Measurements from ENCODE around the gene MATCAP1. TPM values are rescaled to one million over a fixed set of nuclear protein-coding genes. Genes with fewer than 3 reads are reported as not detected.

MATCAP1 gene
- total RNA-seq, 3 donors from 2014 or later = 24.8 to 35.1 (median 29.2) TPM

DNA sequence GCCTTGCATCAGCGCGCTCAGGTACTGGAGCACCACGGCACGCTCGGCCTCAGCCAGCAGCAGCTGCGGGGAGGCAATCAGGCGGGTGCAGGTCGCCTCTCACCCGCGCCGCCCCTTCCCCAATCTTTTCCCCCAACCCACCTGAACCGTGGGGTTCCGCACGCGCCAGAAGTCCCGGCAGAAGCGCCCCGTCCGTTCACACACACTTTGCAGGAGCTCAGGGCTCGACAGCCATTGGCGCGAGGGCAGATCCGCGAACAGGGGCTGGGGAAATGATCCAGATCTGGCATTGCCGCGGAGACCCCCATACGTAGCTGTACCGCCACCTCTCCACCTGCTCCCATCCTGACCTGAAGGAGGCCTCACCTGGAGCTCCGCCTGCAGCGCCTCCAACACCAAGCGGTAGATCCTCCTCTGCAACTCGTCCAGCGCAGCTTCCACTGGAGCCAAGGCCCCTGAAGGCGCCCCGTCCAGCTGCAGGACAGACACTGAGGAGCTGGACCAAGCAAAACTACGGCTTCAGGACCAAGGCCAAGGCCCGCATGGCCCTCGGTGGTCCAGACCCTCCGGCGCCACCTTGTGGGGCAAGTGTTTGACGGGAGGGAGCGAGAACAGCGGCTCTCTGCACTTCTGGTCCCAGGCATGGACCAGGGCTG, 1.4 kb upstream of the MATCAP1 start:
- DNase-seq (peak; percentile 91 to 97 (median 95)), ATAC-seq (peak; percentile 52)
- Histone ChIP-seq H3K36me3 (ENCODE audit: low read depth) (no peaks in the 10 kb centered on the region), H3K9me3 (no peaks in the 10 kb centered on the region), H3K4me3 (no peak overlapping the region), H3K4me1 (ENCODE audit: low read depth) (peaks cover 22% of the 10 kb centered on the region)
- TF ChIP-seq, protein P1, sequence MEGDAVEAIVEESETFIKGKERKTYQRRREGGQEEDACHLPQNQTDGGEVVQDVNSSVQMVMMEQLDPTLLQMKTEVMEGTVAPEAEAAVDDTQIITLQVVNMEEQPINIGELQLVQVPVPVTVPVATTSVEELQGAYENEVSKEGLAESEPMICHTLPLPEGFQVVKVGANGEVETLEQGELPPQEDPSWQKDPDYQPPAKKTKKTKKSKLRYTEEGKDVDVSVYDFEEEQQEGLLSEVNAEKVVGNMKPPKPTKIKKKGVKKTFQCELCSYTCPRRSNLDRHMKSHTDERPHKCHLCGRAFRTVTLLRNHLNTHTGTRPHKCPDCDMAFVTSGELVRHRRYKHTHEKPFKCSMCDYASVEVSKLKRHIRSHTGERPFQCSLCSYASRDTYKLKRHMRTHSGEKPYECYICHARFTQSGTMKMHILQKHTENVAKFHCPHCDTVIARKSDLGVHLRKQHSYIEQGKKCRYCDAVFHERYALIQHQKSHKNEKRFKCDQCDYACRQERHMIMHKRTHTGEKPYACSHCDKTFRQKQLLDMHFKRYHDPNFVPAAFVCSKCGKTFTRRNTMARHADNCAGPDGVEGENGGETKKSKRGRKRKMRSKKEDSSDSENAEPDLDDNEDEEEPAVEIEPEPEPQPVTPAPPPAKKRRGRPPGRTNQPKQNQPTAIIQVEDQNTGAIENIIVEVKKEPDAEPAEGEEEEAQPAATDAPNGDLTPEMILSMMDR (IDR thresholded peaks at IDR 0.05) = peak; percentile 61
- intact Hi-C loops (cut with DNase I, micrococcal nuclease) = loop anchor here in 1 of 2 donors (10.0 kb wide), 1 partner anchor 210 kb away; no protein-coding TSS in a partner anchor

DNA sequence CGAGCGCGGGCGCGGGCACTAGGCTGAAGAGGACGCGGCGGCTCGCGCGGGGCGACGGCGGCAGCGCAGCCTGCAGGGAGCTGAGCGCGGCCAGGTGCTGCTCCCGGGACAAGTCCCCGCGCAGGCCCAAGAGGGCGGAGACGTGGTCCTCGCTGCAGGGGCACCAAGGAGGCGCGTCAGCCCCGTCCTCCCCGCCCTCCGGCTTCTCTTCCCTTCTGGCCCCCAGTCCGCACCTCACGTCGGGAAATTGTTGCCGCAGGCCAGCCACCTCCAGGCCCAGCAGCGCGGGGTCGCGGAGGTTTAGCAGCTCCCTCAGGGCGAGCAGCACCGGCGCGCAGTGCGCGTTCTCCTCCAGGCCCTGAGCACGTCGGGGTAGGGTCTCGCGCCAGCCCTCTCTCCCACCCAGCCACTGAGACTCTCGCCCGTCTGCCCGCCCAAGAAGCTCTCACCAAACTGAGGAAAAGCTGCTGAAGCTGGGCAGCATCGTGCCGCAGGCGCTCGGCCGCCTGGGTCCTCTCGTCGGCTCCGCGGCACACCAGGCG, 761 bp upstream of the MATCAP1 start:
- no peaks in the 10 kb centered on the region for H3K9me3 ChIP-seq
- peak; percentile 27 for ATAC-seq
- intact Hi-C loops (cut with DNase I, micrococcal nuclease) = loop anchor here in 1 of 2 donors (10.0 kb wide), 1 partner anchor 210 kb away; no protein-coding TSS in a partner anchor
- H3K4me3 ChIP-seq = peak overlapping the region; percentile 43
- no peaks in the 10 kb centered on the region for H3K36me3 ChIP-seq (ENCODE audit: low read depth)
- TF ChIP-seq, protein P1 (IDR thresholded peaks at IDR 0.05) = no peak
- no peak for DNase-seq
- peaks cover 22% of the 10 kb centered on the region for H3K4me1 ChIP-seq (ENCODE audit: low read depth)

DNA sequence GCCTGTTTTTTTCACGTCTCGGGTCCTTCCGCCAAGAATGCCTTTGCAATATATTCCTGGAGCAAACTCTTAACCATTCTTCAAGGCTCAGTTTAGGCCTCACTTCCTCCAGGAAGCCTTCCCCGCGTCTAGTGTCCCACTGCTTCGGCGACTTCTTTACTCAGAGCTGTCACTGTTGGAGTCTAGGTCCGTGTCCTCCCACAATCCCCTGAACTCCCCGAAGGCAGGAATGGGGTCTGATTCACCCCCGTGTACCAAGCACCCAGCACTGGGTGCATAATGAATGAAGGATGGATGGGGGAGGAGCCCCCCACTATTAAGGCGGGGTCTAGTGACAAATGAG, 508 bp downstream of the MATCAP1 start:
- ATAC-seq = peak; percentile 0
- peak overlapping the region; percentile 43 for H3K4me3 ChIP-seq
- H3K36me3 ChIP-seq (ENCODE audit: low read depth) = no peaks in the 10 kb centered on the region
- DNase-seq = no peak
- intact Hi-C loops (cut with DNase I, micrococcal nuclease) = loop anchor here in 1 of 2 donors (10.0 kb wide), 1 partner anchor 208 kb away; no protein-coding TSS in a partner anchor
- TF ChIP-seq, protein P1 (IDR thresholded peaks at IDR 0.05) = no peak
- H3K9me3 ChIP-seq = no peaks in the 10 kb centered on the region
- H3K4me1 ChIP-seq (ENCODE audit: low read depth) = peaks cover 30% of the 10 kb centered on the region

DNA sequence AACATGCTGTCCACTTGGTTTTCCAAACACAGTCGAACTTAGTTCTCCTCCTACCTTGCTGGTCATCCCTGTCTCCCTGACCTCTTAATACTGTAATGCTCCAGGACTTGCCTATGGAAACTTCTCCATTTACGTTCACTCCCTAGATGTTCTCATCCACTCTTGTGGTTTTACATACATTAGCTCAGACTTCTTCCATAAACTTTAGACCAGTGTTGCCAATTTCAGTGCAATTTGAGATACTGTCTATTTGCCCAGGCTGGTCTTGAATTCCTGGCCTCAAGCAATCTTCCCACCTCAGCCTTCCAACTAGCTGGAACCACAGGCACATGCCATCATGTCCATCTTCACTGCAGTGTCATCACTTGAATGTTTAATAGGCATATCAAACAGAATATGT, 1.5 kb downstream of the MATCAP1 start:
- ATAC-seq (no peak), DNase-seq (no peak)
- H3K4me1 ChIP-seq (ENCODE audit: low read depth) = peaks cover 33% of the 10 kb centered on the region
- TF ChIP-seq, protein P1 (IDR thresholded peaks at IDR 0.05) = no peak
- H3K4me3 ChIP-seq = no peak overlapping the region
- H3K36me3 ChIP-seq (ENCODE audit: low read depth) = no peaks in the 10 kb centered on the region
- intact Hi-C loops (cut with DNase I, micrococcal nuclease) = loop anchor here in 1 of 2 donors (10.0 kb wide), 1 partner anchor 207 kb away; no protein-coding TSS in a partner anchor
- no peaks in the 10 kb centered on the region for H3K9me3 ChIP-seq

DNA sequence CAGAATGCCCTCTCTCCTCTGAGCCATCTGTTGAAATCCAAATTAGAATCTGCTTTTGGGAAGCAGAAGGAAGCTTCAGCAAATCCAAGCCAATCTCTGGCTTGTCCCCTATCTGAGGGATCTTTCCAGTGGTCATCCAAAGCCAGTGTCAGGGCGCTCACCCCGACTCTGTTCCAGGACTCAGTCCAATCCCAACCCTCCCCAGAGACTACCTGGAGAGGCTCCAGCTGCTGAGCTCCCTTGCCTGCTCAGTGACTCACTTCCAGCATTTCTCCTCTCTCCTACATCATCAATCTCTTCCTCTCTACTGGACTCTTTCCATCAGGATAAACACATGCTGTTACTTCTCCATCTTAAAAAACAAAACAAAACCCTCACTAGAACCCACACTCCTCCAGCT, 2.4 kb downstream of the MATCAP1 start:
- TF ChIP-seq, protein P1 (IDR thresholded peaks at IDR 0.05) = no peak
- ATAC-seq = no peak
- Histone ChIP-seq H3K4me1 (ENCODE audit: low read depth) (peaks cover 33% of the 10 kb centered on the region), H3K9me3 (no peaks in the 10 kb centered on the region), H3K36me3 (ENCODE audit: low read depth) (no peaks in the 10 kb centered on the region), H3K4me3 (no peak overlapping the region)
- intact Hi-C loops (cut with DNase I, micrococcal nuclease) = loop anchor here in 1 of 2 donors (10.0 kb wide), 1 partner anchor 207 kb away; no protein-coding TSS in a partner anchor
- no peak for DNase-seq
